HCT116 (cell line): ENCODE results near the gene PEX11B. TPM values are rescaled to one million over a fixed set of nuclear protein-coding genes. Genes with fewer than 3 reads are reported as not detected.

ENCODE experiments used
- ATAC-seq: fragments of 200-7000 bp; cut with Tn5 transposase; 2 replicates; pipeline ENCODE4 v1.9.1; 2020; ENCODE audit warnings: mild to moderate bottlenecking, moderate library complexity
- BruUV-seq: library from RNA; stranded (reverse); fragments of 400-500 nt; replicated peaks from 2 replicates; lab custom pipeline; 2021; lab: Mats Ljungman, UMichigan
- CTCF ChIA-PET: fragments of 300-600 bp; sonication (Branson Sonifier 250); formaldehyde crosslinking; loops from one replicate; lab custom pipeline; 2021; ENCODE audit warnings: antibody characterized with exemption; lab: Charles Lee
- POLR2A ChIA-PET: fragments of 300-600, 350-600 bp; sonication (Branson Sonifier 250); formaldehyde crosslinking; loops from one replicate; lab custom pipeline; 2021; ENCODE audit warnings: antibody characterized with exemption; lab: Charles Lee
- RAD21 ChIA-PET, 2 experiments: fragments of 300-600 bp; sonication (Branson Sonifier 250); formaldehyde crosslinking; loops; one replicate each; lab custom pipeline; 2023; ENCODE audit warnings: low total read pairs in 2 of 2; ENCODE audit not compliant: uncharacterized antibody in 2 of 2, unreplicated experiment in 2 of 2, low non-redundant PET in 1 of 2; lab: Charles Lee
- DNase-seq: peaks from one replicate; pipeline ENCODE4 v3.0.0-alpha.2; 2010; ENCODE audit warnings: low read depth, low spot score
- H2AFZ ChIP-seq: fragments of 200-600 bp; shearing (Covaris generic), sonication (generic); 2 replicates; pipeline ENCODE4 v1.6.1; 2017; ENCODE audit warnings: low read depth, mixed run types, mixed read lengths, antibody characterized with exemption, low read length; ENCODE audit not compliant: poor library complexity, severe bottlenecking
- H3K27ac ChIP-seq: 2 replicates; pipeline ENCODE4 v1.5.1; 2012; ENCODE audit warnings: low read depth, low read length
- H3K27me3 ChIP-seq: fragments of 200-600 bp; sonication (generic); 2 replicates; pipeline ENCODE4 v1.6.1; 2016; ENCODE audit warnings: mixed run types, low read length, mixed read lengths; ENCODE audit not compliant: insufficient read depth
- H3K36me3 ChIP-seq, 2 experiments: fragments of 200-500 bp in 1 of 2; fragments of 200-600 bp in 1 of 2; sonication (Bioruptor generic) in 1 of 2; sonication (generic) in 1 of 2; 2 replicates each; pipeline versions ENCODE4 v1.5.1 to v1.6.1; 2014 to 2016; ENCODE audit warnings: low read length in 2 of 2, inconsistent platforms in 1 of 2, mixed read lengths in 1 of 2, mixed run types in 1 of 2; ENCODE audit not compliant: insufficient read depth in 2 of 2, control insufficient read depth in 1 of 2
- H3K4me1 ChIP-seq, 2 experiments: fragments of 200-600 bp in 1 of 2; sonication (generic) in 1 of 2; 2 replicates each; pipeline versions ENCODE4 v1.5.1 to v1.6.1; 2012 to 2017; ENCODE audit warnings: low read length in 2 of 2, inconsistent platforms in 1 of 2, mild to moderate bottlenecking in 1 of 2, mixed read lengths in 1 of 2, mixed run types in 1 of 2, moderate library complexity in 1 of 2; ENCODE audit not compliant: insufficient read depth in 2 of 2, control insufficient read depth in 1 of 2
- H3K4me2 ChIP-seq: fragments of 200-600 bp; sonication (generic); 2 replicates; pipeline ENCODE4 v1.6.1; 2017; ENCODE audit warnings: mixed run types, low read length, mixed read lengths
- H3K4me3 ChIP-seq, 2 experiments: fragments of 200-600 bp in 1 of 2; sonication (generic) in 1 of 2; replicated peaks in 1 of 2; 2 replicates each; pipeline ENCODE4 v1.5.1; 2011 to 2016; ENCODE audit warnings: low read length in 2 of 2, control low read depth in 1 of 2, low read depth in 1 of 2, mild to moderate bottlenecking in 1 of 2, mixed read lengths in 1 of 2, mixed run types in 1 of 2
- H3K79me2 ChIP-seq: fragments of 200-600 bp; sonication (generic); 2 replicates; pipeline ENCODE4 v1.6.1; 2017; ENCODE audit warnings: mild to moderate bottlenecking, mixed run types, low read length, moderate library complexity, mixed read lengths; ENCODE audit not compliant: insufficient read depth
- H3K9ac ChIP-seq: fragments of 200-600 bp; sonication (generic); 2 replicates; pipeline ENCODE4 v1.6.1; 2016; ENCODE audit warnings: low read length, mixed read lengths
- H3K9me2 ChIP-seq: fragments of 200-600 bp; sonication (generic), shearing (Covaris generic); 2 replicates; pipeline ENCODE4 v1.6.1; 2017; ENCODE audit warnings: mixed run types, mild to moderate bottlenecking, moderate library complexity; ENCODE audit not compliant: insufficient read depth
- H3K9me3 ChIP-seq, 2 experiments: fragments of 200-500 bp in 1 of 2; fragments of 200-600 bp in 1 of 2; sonication (Bioruptor generic) in 1 of 2; sonication (generic) in 1 of 2; 2 replicates each; pipeline ENCODE4 v1.6.1; 2014 to 2017; ENCODE audit warnings: low read length in 2 of 2, mixed read lengths in 2 of 2, inconsistent platforms in 1 of 2, low read depth in 1 of 2, mild to moderate bottlenecking in 1 of 2, mixed run types in 1 of 2, moderate library complexity in 1 of 2; ENCODE audit not compliant: control insufficient read depth in 1 of 2, insufficient read depth in 1 of 2
- H4K20me1 ChIP-seq: fragments of 200-600 bp; sonication (generic), shearing (Covaris generic); 2 replicates; pipeline ENCODE4 v1.6.1; 2017; ENCODE audit warnings: mixed run types, mild to moderate bottlenecking, moderate library complexity; ENCODE audit not compliant: insufficient read depth
- CBX3 ChIP-seq: IDR thresholded peaks from 2 replicates; pipeline ENCODE4 v1.6.1; 2012; ENCODE audit warnings: low read depth
- CEBPB ChIP-seq: IDR thresholded peaks from 2 replicates; pipeline ENCODE4 v1.6.1; 2012; ENCODE audit warnings: low read depth
- ELF1 ChIP-seq: IDR thresholded peaks from 2 replicates; pipeline ENCODE4 v1.6.1; 2012; ENCODE audit warnings: low read depth, borderline replicate concordance
- EZH2 ChIP-seq: fragments of 200-600 bp; sonication (generic); IDR thresholded peaks from 2 replicates; pipeline ENCODE4 v1.6.1; 2017; ENCODE audit warnings: antibody characterized with exemption, mixed run types
- EZH2phosphoT487 ChIP-seq: fragments of 200-600 bp; IDR thresholded peaks from 2 replicates; pipeline ENCODE4 v1.6.1; 2018; ENCODE audit warnings: antibody characterized with exemption, borderline replicate concordance
- FOSL1 ChIP-seq: IDR thresholded peaks from 2 replicates; pipeline ENCODE4 v1.6.1; 2012; ENCODE audit warnings: low read depth
- POLR2A ChIP-seq: IDR thresholded peaks from 2 replicates; pipeline ENCODE4 v1.7.0; 2011; ENCODE audit warnings: borderline replicate concordance; ENCODE audit not compliant: insufficient read depth, insufficient read length; ENCODE audit errors: extremely low read depth
- RAD21 ChIP-seq: IDR thresholded peaks from 2 replicates; pipeline ENCODE4 v1.6.1; 2012; ENCODE audit warnings: low read depth, mild to moderate bottlenecking
- SIN3A ChIP-seq: IDR thresholded peaks from 2 replicates; pipeline ENCODE4 v1.6.1; 2012; ENCODE audit warnings: low read depth
- SP1 ChIP-seq: IDR thresholded peaks from 2 replicates; pipeline ENCODE4 v1.6.1; 2012; ENCODE audit warnings: low read depth
- SRF ChIP-seq: IDR thresholded peaks from 2 replicates; pipeline ENCODE4 v1.6.1; 2012; ENCODE audit warnings: low read depth
- TCF7L2 ChIP-seq: IDR thresholded peaks from 2 replicates; pipeline ENCODE4 v1.7.0; 2011; ENCODE audit warnings: borderline replicate concordance, inconsistent platforms; ENCODE audit not compliant: insufficient read depth, insufficient read length; ENCODE audit errors: extremely low read depth
- YY1 ChIP-seq: IDR thresholded peaks from 2 replicates; pipeline ENCODE4 v1.6.1; 2011; ENCODE audit warnings: low read length, low read depth, moderate library complexity, mild to moderate bottlenecking; ENCODE audit not compliant: insufficient replicate concordance; ENCODE audit errors: extremely low read depth
- ZFX ChIP-seq: fragments of 450-650 bp; IDR thresholded peaks from 2 replicates; pipeline ENCODE4 v1.6.1; 2017
- ZNF274 ChIP-seq: fragments of 200-500 bp; sonication (Bioruptor generic); IDR thresholded peaks from 2 replicates; pipeline ENCODE4 v1.6.1; 2014; ENCODE audit warnings: mild to moderate bottlenecking, low read depth, low read length, inconsistent platforms
- intact Hi-C: fragments of 100-400 bp; cut with micrococcal nuclease; formaldehyde crosslinking; loops from 2 replicates; pipeline ENCODE4 v1.10.0; 2022
- total RNA-seq: library from RNA; stranded (reverse); gene quantifications from one replicate; pipeline ENCODE4 v1.2.1, GENCODE V29; 2021; ENCODE audit not compliant: unreplicated experiment
- TF ChIP-seq, protein P1 (sequence below): IDR thresholded peaks from 2 replicates; pipeline ENCODE4 v1.6.1; 2012
- TF ChIP-seq, protein P2 (sequence below): IDR thresholded peaks from 2 replicates; pipeline ENCODE4 v1.6.1; 2011; ENCODE audit warnings: mild to moderate bottlenecking, low read length, moderate library complexity; ENCODE audit not compliant: insufficient replicate concordance; ENCODE audit errors: extremely low read depth
- TF ChIP-seq, protein P3 (sequence below): IDR thresholded peaks from 2 replicates; pipeline ENCODE4 v1.6.1; 2012; ENCODE audit warnings: low read depth
- TF ChIP-seq, protein P4 (sequence below): IDR thresholded peaks from 2 replicates; pipeline ENCODE4 v1.6.1; 2012
- TF ChIP-seq, protein P5 (sequence below), 3 experiments: fragments of 200-600 bp in 1 of 3; sonication (generic) in 1 of 3; IDR thresholded peaks in 2 of 3; conservative IDR thresholded peaks in 1 of 3; 2 replicates each; pipeline ENCODE4 v1.5.1; 2012 to 2017; ENCODE audit warnings: low read depth in 2 of 3, low read length in 2 of 3, antibody characterized with exemption in 1 of 3, borderline replicate concordance in 1 of 3, control low read depth in 1 of 3, mild to moderate bottlenecking in 1 of 3, mixed read lengths in 1 of 3, mixed run types in 1 of 3, moderate library complexity in 1 of 3; ENCODE audit not compliant: insufficient read depth in 1 of 3

PEX11B gene
- total RNA-seq, 1 experiment from 2014 or later: 20.9 TPM

DNA sequence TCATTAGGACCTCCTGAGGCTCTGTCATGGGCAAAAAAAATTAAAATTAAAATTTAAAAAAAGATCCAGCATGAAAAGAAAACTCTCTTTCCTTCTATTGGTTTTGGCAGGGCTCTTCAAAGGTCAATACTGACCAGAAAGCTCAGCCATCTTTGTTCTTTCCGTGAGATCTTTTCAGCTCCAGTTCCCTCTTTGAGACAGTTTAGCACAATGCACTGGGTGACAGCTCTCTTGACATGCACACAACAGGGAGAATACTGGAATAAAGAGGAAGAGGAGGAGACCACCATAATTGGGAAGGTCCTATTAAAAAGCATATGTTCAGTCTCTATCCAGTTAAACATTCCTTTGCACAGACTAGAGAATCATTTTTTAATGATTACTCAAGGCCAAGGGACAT lies 33.0 kb upstream of the PEX11B start:
- no peaks in the 10 kb centered on the region for H3K9me3 ChIP-seq
- RAD21 ChIA-PET: no interaction called here
- POLR2A ChIA-PET: interaction anchor here (1.0 kb wide), 1 partner anchor 24 kb away, joined by 3 read pairs; the partner anchor contains the start of gene RBM8A
- H3K27me3 ChIP-seq: no peaks in the 10 kb centered on the region
- CTCF ChIA-PET: no interaction called here
- no peak overlapping the region for H3K4me2 ChIP-seq
- no peak overlapping the region for H3K4me3 ChIP-seq
- ATAC-seq (no peak), DNase-seq (no peak)
- H2AFZ ChIP-seq: no peak overlapping the region
- no TSS peak for BruUV-seq
- H3K4me1 ChIP-seq: peaks cover 2% of the 10 kb centered on the region in 2 experiments; a peak in 2 of 4 replicates
- no peaks in the 10 kb centered on the region for H4K20me1 ChIP-seq
- H3K9me2 ChIP-seq: no peaks in the 10 kb centered on the region
- no peak overlapping the region for H3K27ac ChIP-seq
- H3K9ac ChIP-seq: no peak overlapping the region
- intact Hi-C loops: no loop called here
- no peaks in the 10 kb centered on the region for H3K79me2 ChIP-seq
- no peak for TF ChIP-seq YY1
- no peak for TF ChIP-seq SRF
- TF ChIP-seq CEBPB: no peak
- no peak for TF ChIP-seq SIN3A
- no peak for TF ChIP-seq ZFX
- no peak for TF ChIP-seq ELF1
- TF ChIP-seq CBX3: no peak
- no peak for TF ChIP-seq RAD21
- no peak for TF ChIP-seq EZH2
- TF ChIP-seq, protein P1, sequence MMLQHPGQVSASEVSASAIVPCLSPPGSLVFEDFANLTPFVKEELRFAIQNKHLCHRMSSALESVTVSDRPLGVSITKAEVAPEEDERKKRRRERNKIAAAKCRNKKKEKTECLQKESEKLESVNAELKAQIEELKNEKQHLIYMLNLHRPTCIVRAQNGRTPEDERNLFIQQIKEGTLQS: no peak
- no peak for TF ChIP-seq TCF7L2
- TF ChIP-seq FOSL1: no peak
- no peak for TF ChIP-seq SP1
- TF ChIP-seq, protein P2, sequence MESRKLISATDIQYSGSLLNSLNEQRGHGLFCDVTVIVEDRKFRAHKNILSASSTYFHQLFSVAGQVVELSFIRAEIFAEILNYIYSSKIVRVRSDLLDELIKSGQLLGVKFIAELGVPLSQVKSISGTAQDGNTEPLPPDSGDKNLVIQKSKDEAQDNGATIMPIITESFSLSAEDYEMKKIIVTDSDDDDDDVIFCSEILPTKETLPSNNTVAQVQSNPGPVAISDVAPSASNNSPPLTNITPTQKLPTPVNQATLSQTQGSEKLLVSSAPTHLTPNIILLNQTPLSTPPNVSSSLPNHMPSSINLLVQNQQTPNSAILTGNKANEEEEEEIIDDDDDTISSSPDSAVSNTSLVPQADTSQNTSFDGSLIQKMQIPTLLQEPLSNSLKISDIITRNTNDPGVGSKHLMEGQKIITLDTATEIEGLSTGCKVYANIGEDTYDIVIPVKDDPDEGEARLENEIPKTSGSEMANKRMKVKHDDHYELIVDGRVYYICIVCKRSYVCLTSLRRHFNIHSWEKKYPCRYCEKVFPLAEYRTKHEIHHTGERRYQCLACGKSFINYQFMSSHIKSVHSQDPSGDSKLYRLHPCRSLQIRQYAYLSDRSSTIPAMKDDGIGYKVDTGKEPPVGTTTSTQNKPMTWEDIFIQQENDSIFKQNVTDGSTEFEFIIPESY: no peak
- no peak for TF ChIP-seq EZH2phosphoT487
- TF ChIP-seq, protein P3, sequence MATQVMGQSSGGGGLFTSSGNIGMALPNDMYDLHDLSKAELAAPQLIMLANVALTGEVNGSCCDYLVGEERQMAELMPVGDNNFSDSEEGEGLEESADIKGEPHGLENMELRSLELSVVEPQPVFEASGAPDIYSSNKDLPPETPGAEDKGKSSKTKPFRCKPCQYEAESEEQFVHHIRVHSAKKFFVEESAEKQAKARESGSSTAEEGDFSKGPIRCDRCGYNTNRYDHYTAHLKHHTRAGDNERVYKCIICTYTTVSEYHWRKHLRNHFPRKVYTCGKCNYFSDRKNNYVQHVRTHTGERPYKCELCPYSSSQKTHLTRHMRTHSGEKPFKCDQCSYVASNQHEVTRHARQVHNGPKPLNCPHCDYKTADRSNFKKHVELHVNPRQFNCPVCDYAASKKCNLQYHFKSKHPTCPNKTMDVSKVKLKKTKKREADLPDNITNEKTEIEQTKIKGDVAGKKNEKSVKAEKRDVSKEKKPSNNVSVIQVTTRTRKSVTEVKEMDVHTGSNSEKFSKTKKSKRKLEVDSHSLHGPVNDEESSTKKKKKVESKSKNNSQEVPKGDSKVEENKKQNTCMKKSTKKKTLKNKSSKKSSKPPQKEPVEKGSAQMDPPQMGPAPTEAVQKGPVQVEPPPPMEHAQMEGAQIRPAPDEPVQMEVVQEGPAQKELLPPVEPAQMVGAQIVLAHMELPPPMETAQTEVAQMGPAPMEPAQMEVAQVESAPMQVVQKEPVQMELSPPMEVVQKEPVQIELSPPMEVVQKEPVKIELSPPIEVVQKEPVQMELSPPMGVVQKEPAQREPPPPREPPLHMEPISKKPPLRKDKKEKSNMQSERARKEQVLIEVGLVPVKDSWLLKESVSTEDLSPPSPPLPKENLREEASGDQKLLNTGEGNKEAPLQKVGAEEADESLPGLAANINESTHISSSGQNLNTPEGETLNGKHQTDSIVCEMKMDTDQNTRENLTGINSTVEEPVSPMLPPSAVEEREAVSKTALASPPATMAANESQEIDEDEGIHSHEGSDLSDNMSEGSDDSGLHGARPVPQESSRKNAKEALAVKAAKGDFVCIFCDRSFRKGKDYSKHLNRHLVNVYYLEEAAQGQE: no peak
- TF ChIP-seq POLR2A: no peak
- TF ChIP-seq ZNF274: no peak
- TF ChIP-seq, protein P4, sequence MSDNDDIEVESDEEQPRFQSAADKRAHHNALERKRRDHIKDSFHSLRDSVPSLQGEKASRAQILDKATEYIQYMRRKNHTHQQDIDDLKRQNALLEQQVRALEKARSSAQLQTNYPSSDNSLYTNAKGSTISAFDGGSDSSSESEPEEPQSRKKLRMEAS: no peak
- TF ChIP-seq, protein P5, sequence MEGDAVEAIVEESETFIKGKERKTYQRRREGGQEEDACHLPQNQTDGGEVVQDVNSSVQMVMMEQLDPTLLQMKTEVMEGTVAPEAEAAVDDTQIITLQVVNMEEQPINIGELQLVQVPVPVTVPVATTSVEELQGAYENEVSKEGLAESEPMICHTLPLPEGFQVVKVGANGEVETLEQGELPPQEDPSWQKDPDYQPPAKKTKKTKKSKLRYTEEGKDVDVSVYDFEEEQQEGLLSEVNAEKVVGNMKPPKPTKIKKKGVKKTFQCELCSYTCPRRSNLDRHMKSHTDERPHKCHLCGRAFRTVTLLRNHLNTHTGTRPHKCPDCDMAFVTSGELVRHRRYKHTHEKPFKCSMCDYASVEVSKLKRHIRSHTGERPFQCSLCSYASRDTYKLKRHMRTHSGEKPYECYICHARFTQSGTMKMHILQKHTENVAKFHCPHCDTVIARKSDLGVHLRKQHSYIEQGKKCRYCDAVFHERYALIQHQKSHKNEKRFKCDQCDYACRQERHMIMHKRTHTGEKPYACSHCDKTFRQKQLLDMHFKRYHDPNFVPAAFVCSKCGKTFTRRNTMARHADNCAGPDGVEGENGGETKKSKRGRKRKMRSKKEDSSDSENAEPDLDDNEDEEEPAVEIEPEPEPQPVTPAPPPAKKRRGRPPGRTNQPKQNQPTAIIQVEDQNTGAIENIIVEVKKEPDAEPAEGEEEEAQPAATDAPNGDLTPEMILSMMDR (IDR thresholded peaks at IDR 0.05 in 2 of 3, conservative IDR thresholded peaks at IDR 0.05 in 1 of 3; ENCODE audit: borderline replicate concordance in 1 of 3, insufficient read depth in 1 of 3, low read depth in 2 of 3, low read length in 2 of 3): no peak
- no peaks in the 10 kb centered on the region for H3K36me3 ChIP-seq
